NB4 (cell line): ENCODE data around the gene IVNS1ABP.

Experiments used
- MYC ChIP-seq: IDR thresholded peaks from 2 replicates; pipeline ENCODE4 v1.6.1; 2011; ENCODE audit warnings: low read depth, low read length
- POLR2A ChIP-seq: IDR thresholded peaks from 2 replicates; pipeline ENCODE4 v1.6.1; 2011; ENCODE audit warnings: mild to moderate bottlenecking; ENCODE audit not compliant: insufficient read length; ENCODE audit errors: extremely low read depth
- TF ChIP-seq, protein P1 (sequence below): IDR thresholded peaks from one replicate; pipeline ENCODE4 v1.5.1; 2012; ENCODE audit warnings: low read depth, low read length
- TF ChIP-seq, protein P2 (sequence below): IDR thresholded peaks from 2 replicates; pipeline ENCODE4 v1.6.1; 2011; ENCODE audit warnings: low read depth, low read length

DNA sequence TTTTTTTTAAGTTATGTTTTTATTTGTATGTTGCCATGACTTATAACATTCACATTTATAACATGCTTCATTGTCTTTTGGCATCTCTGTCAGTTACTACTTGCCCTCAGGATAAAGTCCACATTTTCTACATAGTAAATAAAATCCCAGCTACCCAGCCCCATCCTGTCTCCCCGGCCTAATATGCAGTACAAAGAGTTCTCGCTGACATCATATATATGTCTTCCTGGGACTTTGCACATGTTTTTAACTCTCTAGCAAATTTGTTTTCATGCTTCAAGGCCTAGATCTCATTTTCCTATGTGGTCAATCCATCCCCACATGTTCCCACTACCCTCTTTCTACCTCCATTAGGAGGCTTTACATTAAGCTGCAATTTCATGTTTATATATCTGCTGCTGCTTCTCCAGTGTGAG lies 33.0 kb upstream of the IVNS1ABP start:
- TF ChIP-seq, protein P1, sequence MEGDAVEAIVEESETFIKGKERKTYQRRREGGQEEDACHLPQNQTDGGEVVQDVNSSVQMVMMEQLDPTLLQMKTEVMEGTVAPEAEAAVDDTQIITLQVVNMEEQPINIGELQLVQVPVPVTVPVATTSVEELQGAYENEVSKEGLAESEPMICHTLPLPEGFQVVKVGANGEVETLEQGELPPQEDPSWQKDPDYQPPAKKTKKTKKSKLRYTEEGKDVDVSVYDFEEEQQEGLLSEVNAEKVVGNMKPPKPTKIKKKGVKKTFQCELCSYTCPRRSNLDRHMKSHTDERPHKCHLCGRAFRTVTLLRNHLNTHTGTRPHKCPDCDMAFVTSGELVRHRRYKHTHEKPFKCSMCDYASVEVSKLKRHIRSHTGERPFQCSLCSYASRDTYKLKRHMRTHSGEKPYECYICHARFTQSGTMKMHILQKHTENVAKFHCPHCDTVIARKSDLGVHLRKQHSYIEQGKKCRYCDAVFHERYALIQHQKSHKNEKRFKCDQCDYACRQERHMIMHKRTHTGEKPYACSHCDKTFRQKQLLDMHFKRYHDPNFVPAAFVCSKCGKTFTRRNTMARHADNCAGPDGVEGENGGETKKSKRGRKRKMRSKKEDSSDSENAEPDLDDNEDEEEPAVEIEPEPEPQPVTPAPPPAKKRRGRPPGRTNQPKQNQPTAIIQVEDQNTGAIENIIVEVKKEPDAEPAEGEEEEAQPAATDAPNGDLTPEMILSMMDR, result no peak
- TF ChIP-seq MYC, result no peak
- TF ChIP-seq POLR2A, result no peak
- TF ChIP-seq, protein P2, sequence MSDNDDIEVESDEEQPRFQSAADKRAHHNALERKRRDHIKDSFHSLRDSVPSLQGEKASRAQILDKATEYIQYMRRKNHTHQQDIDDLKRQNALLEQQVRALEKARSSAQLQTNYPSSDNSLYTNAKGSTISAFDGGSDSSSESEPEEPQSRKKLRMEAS, result no peak
